HepG2 (cell line): Measurements from ENCODE around the gene BID. TPM values are rescaled to one million over a fixed set of nuclear protein-coding genes. Genes with fewer than 3 reads are reported as not detected.
A peak's percentile ranks its signal among the peaks of the same experiment; 100 is the strongest.

Source experiments
- ATF4 ChIP-seq, 2 experiments: fragments of 450-650 bp in 1 of 2; sonication (generic) in 1 of 2; formaldehyde crosslinking; IDR thresholded peaks; 2 replicates each; pipeline versions ENCODE4 v1.5.0 to v1.8.0; 2020 to 2022; ENCODE audit warnings: mild to moderate bottlenecking in 1 of 2, missing genetic modification reagents in 1 of 2
- BCL6 ChIP-seq: IDR thresholded peaks from 2 replicates; pipeline ENCODE4 v1.6.1; 2016; ENCODE audit warnings: missing genetic modification reagents, missing compliant biosample characterization
- CCAR2 ChIP-seq: fragments of 200-400 bp; formaldehyde crosslinking; optimal IDR thresholded peaks from 2 replicates; pipeline ENCODE3; 2018; ENCODE audit warnings: low read depth, mild to moderate bottlenecking, low read length, moderate library complexity
- CEBPG ChIP-seq: IDR thresholded peaks from 2 replicates; pipeline ENCODE4 v1.6.1; 2016
- ERF ChIP-seq: IDR thresholded peaks from 2 replicates; pipeline ENCODE4 v1.6.1; 2018; ENCODE audit warnings: missing biosample characterization, missing genetic modification reagents
- HMGA1 ChIP-seq: sonication (generic); formaldehyde crosslinking; conservative IDR thresholded peaks from 2 replicates; pipeline ENCODE4 v1.4.0; 2020; ENCODE audit warnings: missing genetic modification reagents
- KDM2A ChIP-seq: sonication (generic); formaldehyde crosslinking; IDR thresholded peaks from 2 replicates; pipeline ENCODE4 v1.4.0; 2020; ENCODE audit warnings: low read depth, missing genetic modification reagents, borderline replicate concordance
- MAFF ChIP-seq: IDR thresholded peaks from 2 replicates; pipeline ENCODE4 v1.6.1; 2011; ENCODE audit warnings: low read depth, low read length, improper control_type of control experiment
- MLXIP ChIP-seq: sonication (generic); formaldehyde crosslinking; IDR thresholded peaks from 2 replicates; pipeline ENCODE4 v1.9.0; 2021; ENCODE audit warnings: missing genetic modification reagents, borderline replicate concordance
- NFE2L2 ChIP-seq: fragments of 150-350 bp; IDR thresholded peaks from 2 replicates; pipeline ENCODE4 v1.6.1; 2014; ENCODE audit warnings: low read length
- RAD21 ChIP-seq: fragments of 450-650 bp; formaldehyde crosslinking; IDR thresholded peaks from 2 replicates; pipeline ENCODE4 v1.5.0; 2020; ENCODE audit warnings: mild to moderate bottlenecking
- SCMH1 ChIP-seq: sonication (generic); formaldehyde crosslinking; IDR thresholded peaks from 2 replicates; pipeline ENCODE4 v1.9.0; 2021; ENCODE audit warnings: missing genetic modification reagents, mild to moderate bottlenecking, borderline replicate concordance
- SMARCE1 ChIP-seq: fragments of 450-650 bp; IDR thresholded peaks from 2 replicates; pipeline ENCODE4 v1.6.1; 2017; ENCODE audit warnings: borderline replicate concordance
- SMC3 ChIP-seq: IDR thresholded peaks from 2 replicates; pipeline ENCODE4 v1.6.1; 2011; ENCODE audit warnings: low read length, improper control_type of control experiment
- SNAI1 ChIP-seq: sonication (generic); formaldehyde crosslinking; IDR thresholded peaks from 2 replicates; pipeline ENCODE4 v1.5.0; 2020; ENCODE audit warnings: mild to moderate bottlenecking, missing genetic modification reagents, borderline replicate concordance
- SNRNP70 ChIP-seq: fragments of 200-400 bp; formaldehyde crosslinking; IDR thresholded peaks from 2 replicates; pipeline ENCODE4 v1.6.1; 2017; ENCODE audit warnings: mild to moderate bottlenecking, low read depth, low read length, moderate library complexity
- SSRP1 ChIP-seq: IDR thresholded peaks from 2 replicates; pipeline ENCODE4 v1.6.1; 2016; ENCODE audit warnings: control low read depth
- STAG1 ChIP-seq: sonication (generic); formaldehyde crosslinking; IDR thresholded peaks from 2 replicates; pipeline ENCODE4 v1.4.0; 2020; ENCODE audit warnings: missing genetic modification reagents
- THAP11 ChIP-seq: IDR thresholded peaks from 2 replicates; pipeline ENCODE4 v1.6.1; 2016; ENCODE audit warnings: missing biosample characterization, missing genetic modification reagents
- ZC3H4 ChIP-seq: sonication (generic); formaldehyde crosslinking; IDR thresholded peaks from 2 replicates; pipeline ENCODE4 v1.4.0; 2020; ENCODE audit warnings: missing genetic modification reagents, borderline replicate concordance
- ZNF354B ChIP-seq: sonication (generic); formaldehyde crosslinking; IDR thresholded peaks from 2 replicates; pipeline ENCODE4 v1.8.0; 2022; ENCODE audit warnings: mild to moderate bottlenecking, missing genetic modification reagents
- ZNF451 ChIP-seq: sonication (generic); formaldehyde crosslinking; IDR thresholded peaks from 2 replicates; pipeline ENCODE4 v1.5.0; 2020; ENCODE audit warnings: mild to moderate bottlenecking, missing genetic modification reagents
- ZNF558 ChIP-seq: sonication (generic); formaldehyde crosslinking; IDR thresholded peaks from 2 replicates; pipeline ENCODE4 v1.9.0; 2022; ENCODE audit warnings: mild to moderate bottlenecking, missing genetic modification reagents, borderline replicate concordance
- ZNF780A ChIP-seq: sonication (generic); formaldehyde crosslinking; IDR thresholded peaks from 2 replicates; pipeline ENCODE4 v1.8.0; 2022; ENCODE audit warnings: mild to moderate bottlenecking, missing genetic modification reagents, moderate library complexity
- ZNF800 ChIP-seq: sonication (generic); formaldehyde crosslinking; IDR thresholded peaks from 2 replicates; pipeline ENCODE4 v1.4.0; 2020; ENCODE audit warnings: missing genetic modification reagents
- ZNF816 ChIP-seq: sonication (generic); formaldehyde crosslinking; IDR thresholded peaks from 2 replicates; pipeline ENCODE4 v1.8.0; 2022; ENCODE audit warnings: missing genetic modification reagents, mild to moderate bottlenecking, borderline replicate concordance
- polyA plus RNA-seq, 8 experiments: library from polyadenylated mRNA; depleted of rRNA in 3 of 8; stranded (reverse) in 7 of 8; unstranded in 1 of 8; fragments of >200 nt; fragmentation: Illumina TruSeq in 4 of 8; extraction: Trizol in 4 of 8; gene quantifications; 2 replicates each; pipeline versions ENCODE4 v1.2.1 to v1.2.3, GENCODE V29; 2011 to 2016; ENCODE audit warnings: low read depth in 4 of 8, missing spikeins in 1 of 8, mixed read lengths in 1 of 8; ENCODE audit not compliant: insufficient read depth in 1 of 8
- total RNA-seq, 5 experiments: library from RNA; depleted of rRNA; stranded (reverse); fragments of >200 nt; fragmentation: Illumina TruSeq; extraction: Trizol; gene quantifications; 2 replicates each; pipeline ENCODE4 v1.2.3, GENCODE V29; 2016; ENCODE audit warnings: low read depth in 1 of 5
- TF ChIP-seq, protein P1 (sequence below): sonication (generic); formaldehyde crosslinking; IDR thresholded peaks from 2 replicates; pipeline ENCODE4 v1.8.1; 2023; ENCODE audit warnings: mild to moderate bottlenecking, missing genetic modification reagents

BID gene
- total and polyA plus RNA-seq, 2 of the 13 experiments (the other 11 are each of a cell fraction or from before 2014, with no cell fraction given), result 35.3 to 51.7 TPM

DNA sequence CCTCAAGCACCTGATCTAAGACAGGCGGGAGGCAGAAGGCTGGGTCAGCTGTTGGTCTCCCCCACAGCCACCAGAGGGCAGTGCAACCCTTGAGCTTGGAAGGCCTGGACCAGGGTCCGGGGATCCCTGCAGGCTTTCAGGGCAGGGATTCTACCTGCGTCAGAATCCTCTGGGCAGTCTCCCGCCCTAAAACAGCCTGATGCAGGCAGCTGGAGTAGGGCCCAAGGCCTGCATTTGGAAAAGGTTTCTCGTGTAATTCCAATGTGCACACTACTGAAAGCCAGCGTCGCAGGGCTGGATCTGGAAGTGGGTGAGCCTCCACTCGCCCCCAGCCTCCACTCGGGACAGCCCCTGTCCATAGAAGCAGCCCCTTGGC lies 31.8 kb downstream of the BID start (continued):
- TF ChIP-seq RAD21 (CRISPR knock-in tag), result peak; percentile 91
- TF ChIP-seq SCMH1 (CRISPR knock-in tag), result no peak
- TF ChIP-seq ZC3H4 (CRISPR knock-in tag), result no peak
- TF ChIP-seq THAP11 (CRISPR knock-in tag), result no peak
- TF ChIP-seq ZNF800 (CRISPR knock-in tag), result no peak
- TF ChIP-seq, protein P1, sequence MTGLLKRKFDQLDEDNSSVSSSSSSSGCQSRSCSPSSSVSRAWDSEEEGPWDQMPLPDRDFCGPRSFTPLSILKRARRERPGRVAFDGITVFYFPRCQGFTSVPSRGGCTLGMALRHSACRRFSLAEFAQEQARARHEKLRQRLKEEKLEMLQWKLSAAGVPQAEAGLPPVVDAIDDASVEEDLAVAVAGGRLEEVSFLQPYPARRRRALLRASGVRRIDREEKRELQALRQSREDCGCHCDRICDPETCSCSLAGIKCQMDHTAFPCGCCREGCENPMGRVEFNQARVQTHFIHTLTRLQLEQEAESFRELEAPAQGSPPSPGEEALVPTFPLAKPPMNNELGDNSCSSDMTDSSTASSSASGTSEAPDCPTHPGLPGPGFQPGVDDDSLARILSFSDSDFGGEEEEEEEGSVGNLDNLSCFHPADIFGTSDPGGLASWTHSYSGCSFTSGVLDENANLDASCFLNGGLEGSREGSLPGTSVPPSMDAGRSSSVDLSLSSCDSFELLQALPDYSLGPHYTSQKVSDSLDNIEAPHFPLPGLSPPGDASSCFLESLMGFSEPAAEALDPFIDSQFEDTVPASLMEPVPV (CRISPR knock-in tag), result no peak
- TF ChIP-seq ZNF780A, result no peak
- TF ChIP-seq ZNF816 (CRISPR knock-in tag), result no peak
- TF ChIP-seq HMGA1 (CRISPR knock-in tag), result no peak
- TF ChIP-seq CCAR2, result no peak
- no peak for TF ChIP-seq ZNF558 (CRISPR knock-in tag)
- no peak for TF ChIP-seq SNAI1
- no peak for TF ChIP-seq SSRP1
- no peak for TF ChIP-seq ZNF451 (CRISPR knock-in tag)
- TF ChIP-seq BCL6 (CRISPR knock-in tag), result 0 out of 2 replicates have a peak, but pooled peaks have one; percentile 4
- no peak for TF ChIP-seq ATF4 (CRISPR knock-in tag; IDR thresholded peaks at IDR 0.05)
- TF ChIP-seq ZNF354B (CRISPR knock-in tag), result no peak
- no peak for TF ChIP-seq SMARCE1
- peak; percentile 79 for TF ChIP-seq SMC3
- TF ChIP-seq SNRNP70, result no peak
- no peak for TF ChIP-seq CEBPG (CRISPR knock-in tag)
- TF ChIP-seq KDM2A (CRISPR knock-in tag), result 0 out of 2 replicates have a peak, but pooled peaks have one; percentile 20
- TF ChIP-seq NFE2L2, result no peak
- no peak for TF ChIP-seq MLXIP (CRISPR knock-in tag)
- TF ChIP-seq MAFF, result no peak
- TF ChIP-seq STAG1 (CRISPR knock-in tag), result peak; percentile 91
- TF ChIP-seq ERF, result 0 out of 2 replicates have a peak, but pooled peaks have one; percentile 21
- TF ChIP-seq, all 625 proteins: peak for 21
